Activated T-cell treated with anti-CD3 and anti-CD28 coated beads, Interleukin-2, amount 50 U/mL, for 4 hours (primary cell): ENCODE data around the gene P4HA3. TPM values are rescaled to one million over a fixed set of nuclear protein-coding genes. Genes with fewer than 3 reads are reported as not detected.

Source experiments
- ATAC-seq, 2 donors: fragments of 200-7000 bp; cut with Tn5 transposase; one replicate each; pipeline ENCODE4 v1.10.0; 2021
- DNase-seq: peaks from one replicate; pipeline ENCODE4 v3.0.0-alpha.2; 2020
- H3K27me3 Mint-ChIP-seq: one replicate; pipeline ENCODE4 v1.8.0; 2021; ENCODE audit warnings: low read depth, mixed read lengths
- H3K36me3 Mint-ChIP-seq: one replicate; pipeline ENCODE4 v1.8.0; 2022; ENCODE audit warnings: mixed read lengths; ENCODE audit not compliant: insufficient read depth
- H3K4me1 Mint-ChIP-seq: one replicate; pipeline ENCODE4 v1.8.0; 2021; ENCODE audit warnings: low read depth, mixed read lengths
- H3K4me3 Mint-ChIP-seq: one replicate; pipeline ENCODE4 v1.8.0; 2021; ENCODE audit warnings: mild to moderate bottlenecking, moderate library complexity, mixed read lengths
- H3K9me3 Mint-ChIP-seq: one replicate; pipeline ENCODE4 v1.8.0; 2021; ENCODE audit warnings: mixed read lengths
- total RNA-seq, 3 donors: library from RNA; stranded (reverse); gene quantifications; one replicate each; pipeline ENCODE4 v1.2.1, GENCODE V29; 2021

The P4HA3 gene
- total RNA-seq, 3 donors from 2014 or later: not detected

DNA sequence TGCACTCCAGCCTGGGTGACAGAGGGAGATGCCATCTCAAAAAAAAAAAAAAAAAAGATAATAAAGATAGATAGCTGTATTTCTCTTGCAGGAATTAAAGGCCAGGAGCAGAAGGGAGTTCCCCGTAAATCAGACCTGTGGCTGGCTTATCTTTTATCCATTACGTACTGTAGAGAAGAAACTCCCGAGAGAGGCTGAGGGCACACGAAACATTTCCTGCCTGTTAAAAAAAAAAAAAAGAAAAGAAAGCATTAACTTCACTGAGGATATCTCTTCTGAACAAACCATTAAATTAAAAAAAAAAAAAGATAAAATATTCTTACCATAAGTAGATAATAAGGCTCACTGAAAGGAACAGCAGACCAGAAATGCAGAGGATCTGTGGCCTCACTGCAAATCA is 22.5 kb downstream of the P4HA3 start:
- DNase-seq: no peak
- Mint-ChIP-seq H3K9me3 (peaks cover 1% of the 10 kb centered on the region), H3K27me3 (peaks cover 16% of the 10 kb centered on the region), H3K36me3 (no peaks in the 10 kb centered on the region), H3K4me1 (no peaks in the 10 kb centered on the region), H3K4me3 (no peak overlapping the region)
- ATAC-seq: no peak

GRCh38 chr11:74288161-74288560 is 23.3 kb downstream of the P4HA3 start:
- no peaks in the 10 kb centered on the region for H3K9me3 Mint-ChIP-seq
- H3K27me3 Mint-ChIP-seq: peaks cover 12% of the 10 kb centered on the region
- DNase-seq (no peak), ATAC-seq (peak in 1 of 2 donors; percentile 41)
- H3K4me1 Mint-ChIP-seq: no peaks in the 10 kb centered on the region
- H3K4me3 Mint-ChIP-seq: no peak overlapping the region
- no peaks in the 10 kb centered on the region for H3K36me3 Mint-ChIP-seq

DNA sequence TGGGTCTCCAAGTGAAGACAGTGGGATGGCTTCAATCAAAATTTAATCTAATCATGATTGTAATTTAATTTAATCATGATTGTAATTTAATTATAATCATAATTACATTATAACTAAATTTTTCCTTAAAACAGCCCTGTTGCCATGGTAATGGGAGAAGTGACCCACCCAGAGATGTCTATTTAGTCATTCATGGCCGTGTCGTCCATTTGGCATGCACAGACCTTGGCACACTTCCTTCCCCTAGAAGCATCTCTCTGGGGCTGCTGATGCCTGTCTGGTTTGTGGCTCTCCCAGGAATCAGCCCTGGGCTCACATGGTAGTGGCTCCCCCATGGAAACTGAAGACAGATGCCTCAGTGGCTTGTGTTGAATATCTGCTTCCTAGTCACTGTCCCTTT is 27.0 kb downstream of the P4HA3 start:
- no peaks in the 10 kb centered on the region for H3K4me1 Mint-ChIP-seq
- H3K27me3 Mint-ChIP-seq: peaks cover 1% of the 10 kb centered on the region
- H3K36me3 Mint-ChIP-seq: no peaks in the 10 kb centered on the region
- no peak for DNase-seq
- H3K4me3 Mint-ChIP-seq: no peak overlapping the region
- H3K9me3 Mint-ChIP-seq: no peaks in the 10 kb centered on the region
- ATAC-seq: no peak

DNA sequence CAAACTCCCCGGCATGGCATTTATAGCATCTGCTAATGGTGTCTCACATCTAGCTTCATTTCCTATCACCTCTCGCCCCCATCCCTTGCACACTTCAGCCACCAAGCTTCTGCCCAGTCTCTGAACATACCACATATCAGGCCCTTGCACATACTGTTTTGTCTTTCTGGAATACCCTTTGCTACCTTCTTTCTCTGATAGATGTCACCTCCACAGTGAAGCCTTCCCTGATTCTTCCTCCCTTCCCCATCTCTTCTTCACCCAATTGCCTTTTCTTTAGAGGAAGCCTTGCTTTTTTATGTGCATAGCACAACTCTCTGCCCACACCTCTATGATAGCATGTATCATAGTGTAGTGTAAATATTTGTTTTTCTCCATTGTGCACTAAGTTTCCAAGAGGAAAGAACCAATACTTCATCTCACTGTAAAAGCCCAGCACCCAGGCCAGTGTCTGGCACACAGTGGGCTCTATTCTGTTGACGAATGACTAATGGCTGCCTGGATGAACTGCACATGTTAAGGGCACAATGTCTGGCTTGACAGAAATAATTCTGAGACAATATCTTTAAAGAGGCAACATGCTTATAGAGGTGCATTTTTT is 27.8 kb downstream of the P4HA3 start:
- no peaks in the 10 kb centered on the region for H3K36me3 Mint-ChIP-seq
- ATAC-seq: no peak
- H3K4me3 Mint-ChIP-seq: no peak overlapping the region
- peaks cover 1% of the 10 kb centered on the region for H3K27me3 Mint-ChIP-seq
- no peaks in the 10 kb centered on the region for H3K9me3 Mint-ChIP-seq
- DNase-seq: no peak
- no peaks in the 10 kb centered on the region for H3K4me1 Mint-ChIP-seq

DNA sequence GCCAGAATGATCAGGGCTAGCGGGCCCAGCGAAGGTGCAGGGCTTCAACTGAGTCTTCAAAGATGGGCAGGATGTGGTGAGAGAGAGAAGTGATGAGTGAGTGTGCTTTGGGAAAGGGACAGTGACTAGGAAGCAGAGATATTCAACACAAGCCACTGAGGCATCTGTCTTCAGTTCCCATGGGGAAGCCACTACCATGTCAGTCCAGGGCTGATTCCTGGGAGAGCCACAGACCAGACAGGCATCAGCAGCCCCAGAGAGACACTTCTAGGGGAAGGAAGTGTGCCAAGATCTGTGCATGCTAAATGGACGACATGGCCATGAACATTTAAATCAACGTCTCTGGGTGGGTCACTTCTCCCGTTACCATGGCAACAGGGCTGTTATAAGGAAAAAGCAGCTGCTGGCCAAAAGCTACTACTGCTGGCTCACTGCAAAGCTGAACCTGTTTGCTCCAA is 28.5 kb downstream of the P4HA3 start:
- ATAC-seq (no peak), DNase-seq (no peak)
- no peaks in the 10 kb centered on the region for H3K9me3 Mint-ChIP-seq
- no peak overlapping the region for H3K4me3 Mint-ChIP-seq
- no peaks in the 10 kb centered on the region for H3K36me3 Mint-ChIP-seq
- H3K4me1 Mint-ChIP-seq: no peaks in the 10 kb centered on the region
- H3K27me3 Mint-ChIP-seq: peaks cover 1% of the 10 kb centered on the region

GRCh38 chr11:74282421-74282820 is 29.0 kb downstream of the P4HA3 start:
- H3K27me3 Mint-ChIP-seq: peaks cover 1% of the 10 kb centered on the region
- DNase-seq (no peak), ATAC-seq (no peak)
- H3K36me3 Mint-ChIP-seq: no peaks in the 10 kb centered on the region
- no peak overlapping the region for H3K4me3 Mint-ChIP-seq
- H3K4me1 Mint-ChIP-seq: no peaks in the 10 kb centered on the region
- H3K9me3 Mint-ChIP-seq: no peaks in the 10 kb centered on the region

- Mint-ChIP-seq H3K27me3 (peaks cover 7% of the 10 kb centered on the region), H3K36me3 (no peaks in the 10 kb centered on the region), H3K9me3 (no peaks in the 10 kb centered on the region), H3K4me1 (no peaks in the 10 kb centered on the region), H3K4me3 (no peak overlapping the region)
- ATAC-seq (no peak), DNase-seq (no peak)
Observed at GRCh38 chr11:74280494-74280893, 30.9 kb downstream of the P4HA3 start.

DNA sequence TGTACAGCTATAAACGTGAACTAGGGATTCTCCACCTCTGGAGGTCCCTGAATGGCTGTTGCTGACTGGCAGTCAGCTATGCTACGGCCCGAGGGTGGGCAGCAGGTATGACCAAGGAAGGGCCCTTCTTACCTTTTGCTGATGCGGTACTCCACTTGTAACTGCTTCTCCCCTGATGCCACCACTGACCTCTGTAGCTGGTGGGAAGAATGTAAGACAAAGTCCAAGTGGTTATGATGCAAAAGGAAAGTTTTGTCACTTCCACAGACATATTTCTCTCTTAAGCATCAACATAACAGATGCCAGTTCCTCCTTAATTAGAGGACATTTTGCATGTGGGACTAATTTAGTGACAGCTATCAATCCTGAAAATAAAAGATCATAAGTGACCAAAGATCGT is 32.2 kb downstream of the P4HA3 start:
- no peaks in the 10 kb centered on the region for H3K9me3 Mint-ChIP-seq
- no peak overlapping the region for H3K4me3 Mint-ChIP-seq
- no peaks in the 10 kb centered on the region for H3K4me1 Mint-ChIP-seq
- H3K27me3 Mint-ChIP-seq: peaks cover 8% of the 10 kb centered on the region
- ATAC-seq (no peak), DNase-seq (no peak)
- no peaks in the 10 kb centered on the region for H3K36me3 Mint-ChIP-seq

- no peak for DNase-seq
- no peak for ATAC-seq
- H3K9me3 Mint-ChIP-seq: no peaks in the 10 kb centered on the region
- no peaks in the 10 kb centered on the region for H3K36me3 Mint-ChIP-seq
- no peak overlapping the region for H3K4me3 Mint-ChIP-seq
- H3K27me3 Mint-ChIP-seq: peaks cover 8% of the 10 kb centered on the region
- H3K4me1 Mint-ChIP-seq: no peaks in the 10 kb centered on the region
Observed at GRCh38 chr11:74278721-74279161, 32.7 kb downstream of the P4HA3 start.

- ATAC-seq (no peak), DNase-seq (no peak)
- Mint-ChIP-seq H3K4me3 (no peak overlapping the region), H3K36me3 (no peaks in the 10 kb centered on the region), H3K4me1 (no peaks in the 10 kb centered on the region), H3K9me3 (no peaks in the 10 kb centered on the region), H3K27me3 (peaks cover 12% of the 10 kb centered on the region)
Observed at GRCh38 chr11:74278103-74278502, 33.3 kb downstream of the P4HA3 start.

GRCh38 chr11:74276581-74276980 is 34.9 kb downstream of the P4HA3 start:
- no peaks in the 10 kb centered on the region for H3K9me3 Mint-ChIP-seq

DNA sequence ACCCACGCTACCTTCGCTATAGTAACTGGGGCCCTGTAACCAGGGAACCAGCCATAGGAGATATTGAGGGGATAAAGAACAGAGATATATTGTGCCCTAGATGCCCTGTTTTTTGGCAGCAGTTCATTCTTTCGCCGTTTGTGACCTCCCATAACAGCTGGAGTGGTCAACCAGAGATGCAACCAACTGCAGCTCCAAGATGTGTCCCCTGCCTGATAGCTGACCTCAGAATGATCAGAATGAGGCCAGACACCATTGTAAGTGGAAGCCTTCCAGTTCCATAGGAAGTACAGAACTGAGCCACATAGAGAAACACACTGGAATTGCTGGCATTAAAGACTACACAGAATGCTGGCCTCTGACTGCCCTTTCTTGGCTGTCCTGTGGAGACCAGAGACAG is 39.2 kb downstream of the P4HA3 start:
- H3K9me3 Mint-ChIP-seq: no peaks in the 10 kb centered on the region
- DNase-seq (no peak), ATAC-seq (no peak)
- no peaks in the 10 kb centered on the region for H3K36me3 Mint-ChIP-seq
- H3K4me3 Mint-ChIP-seq: no peak overlapping the region
- peaks cover 17% of the 10 kb centered on the region for H3K4me1 Mint-ChIP-seq
- peaks cover 18% of the 10 kb centered on the region for H3K27me3 Mint-ChIP-seq

More at GRCh38 chr11:74276581-74276980, 34.9 kb downstream of the P4HA3 start:
- DNase-seq (no peak), ATAC-seq (no peak)
- Mint-ChIP-seq H3K4me3 (no peak overlapping the region), H3K36me3 (no peaks in the 10 kb centered on the region), H3K4me1 (no peaks in the 10 kb centered on the region), H3K27me3 (peaks cover 18% of the 10 kb centered on the region)

DNA sequence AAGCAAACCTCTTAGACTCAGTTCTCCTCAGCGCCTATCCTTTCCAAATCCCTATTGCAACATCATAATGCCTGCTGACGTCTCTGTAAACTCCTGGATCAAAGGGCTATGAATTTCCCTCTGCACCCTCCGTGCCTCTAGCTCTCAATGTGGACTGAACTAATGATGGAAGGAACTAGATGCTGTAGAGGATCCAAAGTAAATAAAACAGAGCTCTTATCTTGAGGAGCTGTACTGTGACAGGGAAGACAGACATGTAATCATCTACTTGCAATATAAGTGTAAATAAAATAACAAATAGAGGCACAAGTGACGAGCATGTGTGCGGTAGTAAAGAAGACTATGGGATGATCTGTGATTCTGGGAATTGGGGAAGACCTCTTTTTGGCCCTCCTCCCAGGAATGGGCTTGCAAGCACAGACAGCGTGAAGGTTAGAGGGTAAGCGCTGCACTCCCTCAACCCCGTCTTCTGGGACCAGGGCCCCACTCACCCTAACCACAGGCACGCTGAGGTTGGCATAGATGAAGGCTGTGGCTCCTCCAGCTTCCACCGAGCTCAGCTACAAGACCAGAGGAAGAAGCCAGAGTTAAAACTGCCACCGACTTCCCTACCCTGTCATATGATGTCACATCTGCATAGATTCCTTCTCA is 42.2 kb downstream of the P4HA3 start:
- ATAC-seq (peak; percentile 62 to 69), DNase-seq (no peak)
- H3K27me3 Mint-ChIP-seq: peaks cover 12% of the 10 kb centered on the region
- no peaks in the 10 kb centered on the region for H3K36me3 Mint-ChIP-seq
- H3K4me1 Mint-ChIP-seq: peaks cover 17% of the 10 kb centered on the region
- no peak overlapping the region for H3K4me3 Mint-ChIP-seq
- no peaks in the 10 kb centered on the region for H3K9me3 Mint-ChIP-seq

DNA sequence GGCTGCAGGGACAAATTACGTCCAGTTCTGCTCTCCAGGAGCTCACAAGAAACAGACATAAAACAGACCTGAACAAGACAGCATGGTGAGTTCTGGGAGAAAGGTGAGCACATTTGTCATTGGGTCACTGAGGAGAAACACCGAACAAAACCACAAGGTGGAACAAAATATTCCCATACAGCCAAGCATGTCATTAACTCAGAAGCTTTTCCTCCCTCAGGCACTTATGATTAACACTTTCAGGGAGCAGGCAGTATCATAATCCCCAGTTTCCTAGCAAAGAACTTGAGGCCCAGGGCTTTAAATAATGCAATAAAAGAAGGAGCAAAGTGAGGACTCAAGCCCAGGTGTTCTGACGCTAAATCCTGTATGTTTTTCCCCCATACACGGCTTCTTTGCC is 43.0 kb downstream of the P4HA3 start:
- peaks cover 17% of the 10 kb centered on the region for H3K4me1 Mint-ChIP-seq
- ATAC-seq (no peak), DNase-seq (no peak)
- H3K27me3 Mint-ChIP-seq: peaks cover 12% of the 10 kb centered on the region
- H3K4me3 Mint-ChIP-seq: no peak overlapping the region
- H3K36me3 Mint-ChIP-seq: no peaks in the 10 kb centered on the region
- H3K9me3 Mint-ChIP-seq: no peaks in the 10 kb centered on the region

GRCh38 chr11:74267014-74267413 is 44.4 kb downstream of the P4HA3 start:
- H3K4me1 Mint-ChIP-seq: peaks cover 17% of the 10 kb centered on the region
- H3K4me3 Mint-ChIP-seq: no peak overlapping the region
- no peaks in the 10 kb centered on the region for H3K9me3 Mint-ChIP-seq
- DNase-seq (no peak), ATAC-seq (no peak)
- no peaks in the 10 kb centered on the region for H3K36me3 Mint-ChIP-seq
- H3K27me3 Mint-ChIP-seq: peaks cover 3% of the 10 kb centered on the region
